ENCODE results near the gene HLA-DRB1.
"Not testable (repeated sequence)": the region's sequence is repeated elsewhere in the genome, so short reads cannot be mapped to it uniquely, and the experiment has no call there.

The HLA-DRB1 gene

GRCh38 chr6:32609731-32610640 lies 20.3 kb upstream of the HLA-DRB1 start:
- DNase-seq (ENCODE audit: low spot score) = peak; percentile 69

GRCh38 chr6:32609391-32609730 lies 19.7 kb upstream of the HLA-DRB1 start:
- no peak for DNase-seq (ENCODE audit: low spot score)

GRCh38 chr6:32608362-32608761 lies 18.7 kb upstream of the HLA-DRB1 start:
- DNase-seq (ENCODE audit: low spot score) = no peak

GRCh38 chr6:32607988-32608298 lies 18.3 kb upstream of the HLA-DRB1 start:
- DNase-seq (ENCODE audit: low spot score) = no peak

GRCh38 chr6:32607263-32607987 lies 17.8 kb upstream of the HLA-DRB1 start:
- DNase-seq (ENCODE audit: low spot score) = no peak

GRCh38 chr6:32604434-32604877 lies 14.8 kb upstream of the HLA-DRB1 start:
- no peak for DNase-seq (ENCODE audit: low spot score)

- no peak for DNase-seq (ENCODE audit: low spot score)
Observed at GRCh38 chr6:32603888-32604287, 14.2 kb upstream of the HLA-DRB1 start.

GRCh38 chr6:32603222-32603621 lies 13.6 kb upstream of the HLA-DRB1 start:
- no peak for DNase-seq (ENCODE audit: low spot score)

- no peak for DNase-seq (ENCODE audit: low spot score)
Observed at GRCh38 chr6:32602383-32602782, 12.7 kb upstream of the HLA-DRB1 start.

- DNase-seq (ENCODE audit: low spot score) = no peak
Observed at GRCh38 chr6:32597024-32597423, 7.4 kb upstream of the HLA-DRB1 start.

GRCh38 chr6:32590713-32591112 lies 1.1 kb upstream of the HLA-DRB1 start:
- not testable (repeated sequence) for DNase-seq (ENCODE audit: low spot score)

GRCh38 chr6:32588156-32588555 lies 1.5 kb downstream of the HLA-DRB1 start:
- no peak for DNase-seq (ENCODE audit: low spot score)

- no peak for DNase-seq (ENCODE audit: low spot score)
Observed at GRCh38 chr6:32583527-32583898, 6.1 kb downstream of the HLA-DRB1 start.

GRCh38 chr6:32581315-32582095 lies 8.1 kb downstream of the HLA-DRB1 start:
- DNase-seq (ENCODE audit: low spot score) = no peak

GRCh38 chr6:32580593-32580992 lies 9.1 kb downstream of the HLA-DRB1 start:
- no peak for DNase-seq (ENCODE audit: low spot score)

- DNase-seq (ENCODE audit: low spot score) = no peak
Observed at GRCh38 chr6:32578962-32579361, 10.7 kb downstream of the HLA-DRB1 start.

GRCh38 chr6:32577493-32577892 lies 12.2 kb downstream of the HLA-DRB1 start:
- DNase-seq (ENCODE audit: low spot score) = not testable (repeated sequence)

- no peak for DNase-seq (ENCODE audit: low spot score)
Observed at GRCh38 chr6:32576250-32576649, 13.4 kb downstream of the HLA-DRB1 start.

- no peak for DNase-seq (ENCODE audit: low spot score)
Observed at GRCh38 chr6:32570363-32570905, 19.2 kb downstream of the HLA-DRB1 start.

- no peak for DNase-seq (ENCODE audit: low spot score)
Observed at GRCh38 chr6:32568561-32568960, 21.1 kb downstream of the HLA-DRB1 start.

- no peak for DNase-seq (ENCODE audit: low spot score)
Observed at GRCh38 chr6:32566957-32567356, 22.7 kb downstream of the HLA-DRB1 start.

GRCh38 chr6:32565511-32565910 lies 24.1 kb downstream of the HLA-DRB1 start:
- no peak for DNase-seq (ENCODE audit: low spot score)

Data from AG08396 (cell line).